NB4 (cell line): ENCODE data around the gene PEAK1.

ENCODE experiments used
- CTCF ChIP-seq: IDR thresholded peaks from one replicate; pipeline ENCODE4 v1.5.1; 2012; ENCODE audit warnings: low read depth, low read length
- POLR2A ChIP-seq: IDR thresholded peaks from 2 replicates; pipeline ENCODE4 v1.6.1; 2011; ENCODE audit warnings: mild to moderate bottlenecking; ENCODE audit not compliant: insufficient read length; ENCODE audit errors: extremely low read depth

GRCh38 chr15:77395013-77395774, 24.7 kb downstream of the PEAK1 start:
- TF ChIP-seq POLR2A (no peak), CTCF (no peak)
